Lower leg skin (tissue), 3 donors: ENCODE results near the gene TRMT11.

Experiments
- CTCF ChIP-seq, 3 donors: fragments of 450-650 bp; IDR thresholded peaks; one replicate each; pipeline ENCODE4 v1.5.1; 2016; ENCODE audit warnings: antibody characterized with exemption in 3 of 3, mild to moderate bottlenecking in 3 of 3, moderate library complexity in 2 of 3
- POLR2A ChIP-seq, 2 donors: fragments of 450-650 bp; IDR thresholded peaks; one replicate each; pipeline ENCODE4 v1.6.1; 2016 to 2017; ENCODE audit warnings: antibody characterized with exemption in 2 of 2, mild to moderate bottlenecking in 1 of 2, moderate library complexity in 1 of 2

- TF ChIP-seq CTCF (IDR thresholded peaks at IDR 0.05), result no peak
- TF ChIP-seq POLR2A (IDR thresholded peaks at IDR 0.05), result no peak
Observed at GRCh38 chr6:126066053-126067048, 80.0 kb downstream of the TRMT11 start.
